ENCODE data around the gene DPYD. TPM values are rescaled to one million over a fixed set of nuclear protein-coding genes. Genes with fewer than 3 reads are reported as not detected.

The DPYD gene
- total RNA-seq, 1 donor from 2014 or later, result 21.7 TPM

- DNase-seq, result no peak
Observed at GRCh38 chr1:97906567-97907241, 14.1 kb downstream of the DPYD start.

GRCh38 chr1:97905141-97905940 is 15.5 kb downstream of the DPYD start:
- no peak for DNase-seq

GRCh38 chr1:97904534-97904933 is 16.3 kb downstream of the DPYD start:
- DNase-seq, result no peak

GRCh38 chr1:97903626-97904025 is 17.2 kb downstream of the DPYD start:
- DNase-seq, result no peak

- no peak for DNase-seq
Observed at GRCh38 chr1:97902067-97902466, 18.8 kb downstream of the DPYD start.

GRCh38 chr1:97901017-97901658 is 19.7 kb downstream of the DPYD start:
- no peak for DNase-seq

GRCh38 chr1:97898948-97899347 is 21.9 kb downstream of the DPYD start:
- no peak for DNase-seq

- DNase-seq, result no peak
Observed at GRCh38 chr1:97895278-97895677, 25.6 kb downstream of the DPYD start.

GRCh38 chr1:97893844-97894243 is 27.0 kb downstream of the DPYD start:
- DNase-seq, result no peak

GRCh38 chr1:97886199-97886598 is 34.6 kb downstream of the DPYD start:
- DNase-seq, result no peak

- no peak for DNase-seq
Observed at GRCh38 chr1:97883823-97884222, 37.0 kb downstream of the DPYD start.

- DNase-seq, result no peak
Observed at GRCh38 chr1:97877307-97877706, 43.5 kb downstream of the DPYD start.

- DNase-seq, result no peak
Observed at GRCh38 chr1:97875996-97876395, 44.8 kb downstream of the DPYD start.

- no peak for DNase-seq
Observed at GRCh38 chr1:97870589-97870988, 50.2 kb downstream of the DPYD start.

GRCh38 chr1:97869441-97869840 is 51.4 kb downstream of the DPYD start:
- no peak for DNase-seq

- no peak for DNase-seq
Observed at GRCh38 chr1:97867127-97867526, 53.7 kb downstream of the DPYD start.

GRCh38 chr1:97864615-97865014 is 56.2 kb downstream of the DPYD start:
- no peak for DNase-seq

GRCh38 chr1:97853221-97853620 is 67.6 kb downstream of the DPYD start:
- no peak for DNase-seq

- no peak for DNase-seq
Observed at GRCh38 chr1:97849345-97850340, 71.2 kb downstream of the DPYD start.

GRCh38 chr1:97845805-97846204 is 75.0 kb downstream of the DPYD start:
- no peak for DNase-seq

- no peak for DNase-seq
Observed at GRCh38 chr1:97844552-97845089, 76.2 kb downstream of the DPYD start.

- no peak for DNase-seq
Observed at GRCh38 chr1:97841338-97841737, 79.5 kb downstream of the DPYD start.
